ENCODE data around the gene CEACAM4. TPM values are rescaled to one million over a fixed set of nuclear protein-coding genes. Genes with fewer than 3 reads are reported as not detected.

CEACAM4 gene
- total RNA-seq, 1 experiment from 2014 or later: not detected

- Histone ChIP-seq H3K4me1 (ENCODE audit: control insufficient read depth in 1 of 2, insufficient read depth in 2 of 2, low read length in 2 of 2) (no peaks in the 10 kb centered on the region), H3K9me2 (ENCODE audit: insufficient read depth) (no peaks in the 10 kb centered on the region), H3K36me3 (ENCODE audit: control insufficient read depth in 1 of 2, insufficient read depth in 2 of 2, low read length in 2 of 2) (no peaks in the 10 kb centered on the region), H3K4me2 (ENCODE audit: low read length) (no peak overlapping the region), H4K20me1 (ENCODE audit: insufficient read depth) (no peaks in the 10 kb centered on the region), H3K4me3 (replicated peaks in 1 of 2; ENCODE audit: low read depth in 1 of 2, low read length in 2 of 2) (no peak overlapping the region), H3K9ac (ENCODE audit: low read length) (no peak overlapping the region), H3K9me3 (ENCODE audit: control insufficient read depth in 1 of 2, insufficient read depth in 1 of 2, low read depth in 1 of 2, low read length in 2 of 2) (no peaks in the 10 kb centered on the region), H3K79me2 (ENCODE audit: insufficient read depth, low read length) (no peaks in the 10 kb centered on the region), H3K27ac (ENCODE audit: low read depth, low read length) (no peak overlapping the region), H2AFZ (ENCODE audit: low read depth, low read length, poor library complexity, severe bottlenecking) (no peak overlapping the region), H3K27me3 (ENCODE audit: insufficient read depth, low read length) (peaks cover 69% of the 10 kb centered on the region)
- ChIA-PET CTCF (no interaction called here), RAD21 (ENCODE audit: low non-redundant PET in 1 of 2, low total read pairs in 2 of 2, uncharacterized antibody in 2 of 2, unreplicated experiment in 2 of 2) (no interaction called here), POLR2A (no interaction called here)
- DNase-seq (ENCODE audit: low read depth, low spot score): no peak
- no peak for TF ChIP-seq CEBPB (IDR thresholded peaks at IDR 0.05; ENCODE audit: low read depth)
- TF ChIP-seq MAX (IDR thresholded peaks at IDR 0.05): no peak
- no peak for TF ChIP-seq CTCF (IDR thresholded peaks at IDR 0.05 in 2 of 3, conservative IDR thresholded peaks at IDR 0.05 in 1 of 3; ENCODE audit: borderline replicate concordance in 1 of 3, insufficient read depth in 1 of 3, low read depth in 2 of 3, low read length in 2 of 3)
- no peak for TF ChIP-seq TCF7L2 (IDR thresholded peaks at IDR 0.05; ENCODE audit: borderline replicate concordance, extremely low read depth, insufficient read depth, insufficient read length)
- no peak for TF ChIP-seq ZFX (IDR thresholded peaks at IDR 0.05)
- no peak for TF ChIP-seq REST (IDR thresholded peaks at IDR 0.05; ENCODE audit: low read depth)
- TF ChIP-seq ZNF274 (IDR thresholded peaks at IDR 0.05; ENCODE audit: low read depth, low read length): no peak
- TF ChIP-seq ZBTB33 (IDR thresholded peaks at IDR 0.05; ENCODE audit: extremely low read depth, insufficient replicate concordance, low read length): no peak
- no peak for TF ChIP-seq EZH2phosphoT487 (IDR thresholded peaks at IDR 0.05; ENCODE audit: borderline replicate concordance)
- TF ChIP-seq CBX3 (IDR thresholded peaks at IDR 0.05; ENCODE audit: low read depth): no peak
- TF ChIP-seq EZH2 (IDR thresholded peaks at IDR 0.05): no peak
- no peak for TF ChIP-seq YY1 (IDR thresholded peaks at IDR 0.05; ENCODE audit: extremely low read depth, insufficient replicate concordance, low read depth, low read length)
- TF ChIP-seq ATF3 (IDR thresholded peaks at IDR 0.05): no peak
- TF ChIP-seq SIN3A (IDR thresholded peaks at IDR 0.05; ENCODE audit: low read depth): no peak
- no peak for TF ChIP-seq POLR2A (IDR thresholded peaks at IDR 0.05; ENCODE audit: borderline replicate concordance, extremely low read depth, insufficient read depth, insufficient read length)
- TF ChIP-seq FOSL1 (IDR thresholded peaks at IDR 0.05; ENCODE audit: low read depth): no peak
- no peak for TF ChIP-seq EGR1 (IDR thresholded peaks at IDR 0.05; ENCODE audit: low read depth)
- no peak for TF ChIP-seq POLR2AphosphoS5 (IDR thresholded peaks at IDR 0.05; ENCODE audit: low read depth, low read length)
- TF ChIP-seq SRF (IDR thresholded peaks at IDR 0.05; ENCODE audit: low read depth): no peak
- ATAC-seq: no peak
- BruUV-seq (replicated peaks): no TSS peak
- intact Hi-C loops (cut with micrococcal nuclease): no loop called here
Observed at GRCh38 chr19:41601771-41602170, 25.1 kb downstream of the CEACAM4 start.

All from HCT116 (cell line).